Astrocyte of the spinal cord (primary cell): ENCODE measurements around the gene SEMA6D.
A peak's percentile ranks its signal among the peaks of the same experiment; 100 is the strongest.

Source experiments
- DNase-seq: peaks from one replicate; pipeline ENCODE4 v3.0.0; 2011; ENCODE audit warnings: low read depth, low spot score
- H3K4me3 ChIP-seq: 2 replicates; pipeline ENCODE4 v1.5.1; 2011; ENCODE audit warnings: low read depth, mild to moderate bottlenecking, low read length, moderate library complexity
- in situ Hi-C: cut with HindIII; loops from 2 replicates; pipeline ENCODE4 v1.10.0; 2017; ENCODE audit warnings: low sequenced_read_pairs
- TF ChIP-seq, protein P1 (sequence below): IDR thresholded peaks from 2 replicates; pipeline ENCODE4 v1.5.1; 2012; ENCODE audit warnings: low read depth, mild to moderate bottlenecking, low read length, inconsistent platforms

Gene SEMA6D

GRCh38 chr15:47819158-47819557, 101.9 kb downstream of the SEMA6D start:
- no peak for DNase-seq
- in situ Hi-C loops, result no loop called here
- TF ChIP-seq, protein P1, sequence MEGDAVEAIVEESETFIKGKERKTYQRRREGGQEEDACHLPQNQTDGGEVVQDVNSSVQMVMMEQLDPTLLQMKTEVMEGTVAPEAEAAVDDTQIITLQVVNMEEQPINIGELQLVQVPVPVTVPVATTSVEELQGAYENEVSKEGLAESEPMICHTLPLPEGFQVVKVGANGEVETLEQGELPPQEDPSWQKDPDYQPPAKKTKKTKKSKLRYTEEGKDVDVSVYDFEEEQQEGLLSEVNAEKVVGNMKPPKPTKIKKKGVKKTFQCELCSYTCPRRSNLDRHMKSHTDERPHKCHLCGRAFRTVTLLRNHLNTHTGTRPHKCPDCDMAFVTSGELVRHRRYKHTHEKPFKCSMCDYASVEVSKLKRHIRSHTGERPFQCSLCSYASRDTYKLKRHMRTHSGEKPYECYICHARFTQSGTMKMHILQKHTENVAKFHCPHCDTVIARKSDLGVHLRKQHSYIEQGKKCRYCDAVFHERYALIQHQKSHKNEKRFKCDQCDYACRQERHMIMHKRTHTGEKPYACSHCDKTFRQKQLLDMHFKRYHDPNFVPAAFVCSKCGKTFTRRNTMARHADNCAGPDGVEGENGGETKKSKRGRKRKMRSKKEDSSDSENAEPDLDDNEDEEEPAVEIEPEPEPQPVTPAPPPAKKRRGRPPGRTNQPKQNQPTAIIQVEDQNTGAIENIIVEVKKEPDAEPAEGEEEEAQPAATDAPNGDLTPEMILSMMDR, result no peak

GRCh38 chr15:47820057-47820746, 102.9 kb downstream of the SEMA6D start:
- no peak for DNase-seq
- TF ChIP-seq, protein P1, result no peak
- no peak overlapping the region for H3K4me3 ChIP-seq
- in situ Hi-C loops, result no loop called here

More at GRCh38 chr15:47819158-47819557, 101.9 kb downstream of the SEMA6D start:
- no peak overlapping the region for H3K4me3 ChIP-seq

- DNase-seq, result peak; percentile 81
- in situ Hi-C loops, result no loop called here
- H3K4me3 ChIP-seq, result no peak overlapping the region
- TF ChIP-seq, protein P1, result no peak
Measured at GRCh38 chr15:47820747-47821319, 103.5 kb downstream of the SEMA6D start.

GRCh38 chr15:47822048-47822447, 104.7 kb downstream of the SEMA6D start:
- in situ Hi-C loops, result no loop called here
- H3K4me3 ChIP-seq, result no peak overlapping the region
- no peak for DNase-seq
- TF ChIP-seq, protein P1, result no peak
